Pancreas (tissue), 10 donors: Measurements from ENCODE around the gene KRT74. TPM values are rescaled to one million over a fixed set of nuclear protein-coding genes. Genes with fewer than 3 reads are reported as not detected.

ENCODE experiments used
- ATAC-seq, 4 donors: fragments of 200-7000 bp; cut with Tn5 transposase; one replicate each; pipeline versions ENCODE4 v1.8.0 to v1.9.1; 2020; ENCODE audit warnings: mild to moderate bottlenecking in 4 of 4, moderate library complexity in 4 of 4
- DNase-seq, 6 donors: peaks; one replicate each; pipeline ENCODE4 v3.0.0-alpha.2; 2020
- FAIRE-seq: peaks from 2 replicates; lab custom pipeline; 2012; peaks lifted over from hg19 to GRCh38; lab: Jason Lieb, UNC
- H3K27ac ChIP-seq, 4 donors: fragments of 200-600 bp; sonication (generic); 1 replicate in 3 of 4; 2 replicates in 1 of 4; pipeline versions ENCODE4 v1.5.0 to v1.8.0; 2020
- H3K27me3 ChIP-seq, 4 donors: fragments of 200-600 bp; one replicate each; pipeline ENCODE4 v1.8.0; 2021
- H3K36me3 ChIP-seq, 3 donors: fragments of 200-600 bp; sonication (generic) in 1 of 3; one replicate each; pipeline versions ENCODE4 v1.5.0 to v1.8.0; 2020 to 2021
- H3K4me1 ChIP-seq, 3 donors: fragments of 200-600 bp; one replicate each; pipeline ENCODE4 v1.8.0; 2021
- H3K4me3 ChIP-seq, 4 donors: fragments of 200-600 bp; sonication (generic) in 2 of 4; one replicate each; pipeline versions ENCODE4 v1.5.0 to v1.8.0; 2020 to 2021
- H3K9me3 ChIP-seq, 4 donors: fragments of 200-600 bp; one replicate each; pipeline ENCODE4 v1.8.0; 2021
- WGBS, 2 donors: extraction: QIAGEN DNeasy Blood & Tissue Kit; methylation state at CpG; one replicate each; pipeline ENCODE4 v1.1.7; 2013; 5-methylcytosine and 5-hydroxymethylcytosine counted together
- intact Hi-C, 3 donors: fragments of 100-400 bp; cut with DNase I; formaldehyde crosslinking; loops; one replicate each; pipeline versions ENCODE4 v1.11.1 to v1.14.2; 2022
- polyA plus RNA-seq, 2 donors: library from polyadenylated mRNA; stranded (reverse); fragments of 200-250 nt; gene quantifications; one replicate each; pipeline ENCODE4 v1.2.3, GENCODE V29; 2013
- total RNA-seq, 6 donors: library from RNA; stranded (reverse); fragmentation: NEBNext Ultra II Directional in 4 of 6; extraction: Animal tissue kit (Norgen Biotek cat#: 25700) in 4 of 6; gene quantifications; one replicate each; pipeline versions ENCODE4 v1.2.1 to v1.2.4, GENCODE V29; 2021 to 2023
- TF ChIP-seq, protein P1 (sequence below), 4 donors: fragments of 200-600 bp; sonication (generic) in 3 of 4; IDR thresholded peaks; one replicate each; pipeline versions ENCODE4 v1.5.0 to v1.8.0; 2021; ENCODE audit warnings: antibody characterized with exemption in 4 of 4
- donor health status: healthy with polysubstance abuse.
- donor health status: DM: no; HTN: no; CAD: no; lungs with moderate emphysema.
- donor health status: DM: no; HTN: no; CAD: no.
- donor health status: control.
- donor health status: control.
- donor health status: Bipolar disorder and iron deficiency.
- donor health status: DM: yes; HTN: yes; CAD: no.
- donor health status: DM: no; HTN: no; CAD: no.
- donor health status: DM: no; HTN: no; CAD: no.
- donor health status: DM: yes; HTN: yes; CAD: no.

Gene KRT74
- total and polyA plus RNA-seq, 8 donors: not detected

GRCh38 chr12:52523824-52524223 lies 49.8 kb downstream of the KRT74 start:
- ATAC-seq: no peak

GRCh38 chr12:52522346-52523011 lies 51.2 kb downstream of the KRT74 start:
- H3K27ac ChIP-seq: peak overlapping the region; percentile 37 to 70 (median 52)
- FAIRE-seq (no peak), DNase-seq (peak in 5 of 6 donors; percentile 38 to 81 (median 56)), ATAC-seq (peak; percentile 15 to 73 (median 59))
- TF ChIP-seq, protein P1, sequence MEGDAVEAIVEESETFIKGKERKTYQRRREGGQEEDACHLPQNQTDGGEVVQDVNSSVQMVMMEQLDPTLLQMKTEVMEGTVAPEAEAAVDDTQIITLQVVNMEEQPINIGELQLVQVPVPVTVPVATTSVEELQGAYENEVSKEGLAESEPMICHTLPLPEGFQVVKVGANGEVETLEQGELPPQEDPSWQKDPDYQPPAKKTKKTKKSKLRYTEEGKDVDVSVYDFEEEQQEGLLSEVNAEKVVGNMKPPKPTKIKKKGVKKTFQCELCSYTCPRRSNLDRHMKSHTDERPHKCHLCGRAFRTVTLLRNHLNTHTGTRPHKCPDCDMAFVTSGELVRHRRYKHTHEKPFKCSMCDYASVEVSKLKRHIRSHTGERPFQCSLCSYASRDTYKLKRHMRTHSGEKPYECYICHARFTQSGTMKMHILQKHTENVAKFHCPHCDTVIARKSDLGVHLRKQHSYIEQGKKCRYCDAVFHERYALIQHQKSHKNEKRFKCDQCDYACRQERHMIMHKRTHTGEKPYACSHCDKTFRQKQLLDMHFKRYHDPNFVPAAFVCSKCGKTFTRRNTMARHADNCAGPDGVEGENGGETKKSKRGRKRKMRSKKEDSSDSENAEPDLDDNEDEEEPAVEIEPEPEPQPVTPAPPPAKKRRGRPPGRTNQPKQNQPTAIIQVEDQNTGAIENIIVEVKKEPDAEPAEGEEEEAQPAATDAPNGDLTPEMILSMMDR (IDR thresholded peaks at IDR 0.05): no peak
- no peak overlapping the region for H3K4me3 ChIP-seq
- WGBS, 2 donors: 56 to 58% methylated on average over 10 of the region's 10 CpGs
- H3K27me3 ChIP-seq: no peaks in the 10 kb centered on the region
- H3K36me3 ChIP-seq: no peaks in the 10 kb centered on the region
- H3K9me3 ChIP-seq: no peaks in the 10 kb centered on the region
- H3K4me1 ChIP-seq: peaks cover 9 to 14% (median 9%) of the 10 kb centered on the region in 3 donors
- intact Hi-C loops: no loop called here

More at GRCh38 chr12:52523824-52524223, 49.8 kb downstream of the KRT74 start:
- H3K36me3 ChIP-seq: no peaks in the 10 kb centered on the region
- 95 to 96% methylated on average over 4 of the region's 4 CpGs for WGBS, 2 donors
- TF ChIP-seq, protein P1 (IDR thresholded peaks at IDR 0.05): no peak
- peaks cover 9 to 14% (median 9%) of the 10 kb centered on the region in 3 donors for H3K4me1 ChIP-seq
- H3K9me3 ChIP-seq: no peaks in the 10 kb centered on the region
- H3K4me3 ChIP-seq: no peak overlapping the region
- intact Hi-C loops: no loop called here
- DNase-seq (peak in 1 of 6 donors; percentile 7), FAIRE-seq (no peak)
- no peaks in the 10 kb centered on the region for H3K27me3 ChIP-seq
- no peak overlapping the region for H3K27ac ChIP-seq

- DNase-seq (peak in 1 of 6 donors; percentile 10), FAIRE-seq (no peak), ATAC-seq (no peak)
- TF ChIP-seq, protein P1 (IDR thresholded peaks at IDR 0.05): no peak
- intact Hi-C loops: no loop called here
- H3K9me3 ChIP-seq: no peaks in the 10 kb centered on the region
- H3K27me3 ChIP-seq: no peaks in the 10 kb centered on the region
- no peaks in the 10 kb centered on the region for H3K36me3 ChIP-seq
- H3K27ac ChIP-seq: peak overlapping the region; percentile 43 to 70 (median 54)
- H3K4me3 ChIP-seq: no peak overlapping the region
- WGBS, 2 donors: 81 to 83% methylated on average over 10 of the region's 10 CpGs
- peaks cover 9 to 14% (median 9%) of the 10 kb centered on the region in 3 donors for H3K4me1 ChIP-seq
These were observed 51.9 kb downstream of the KRT74 start for GRCh38 chr12:52521568-52522266.

DNA sequence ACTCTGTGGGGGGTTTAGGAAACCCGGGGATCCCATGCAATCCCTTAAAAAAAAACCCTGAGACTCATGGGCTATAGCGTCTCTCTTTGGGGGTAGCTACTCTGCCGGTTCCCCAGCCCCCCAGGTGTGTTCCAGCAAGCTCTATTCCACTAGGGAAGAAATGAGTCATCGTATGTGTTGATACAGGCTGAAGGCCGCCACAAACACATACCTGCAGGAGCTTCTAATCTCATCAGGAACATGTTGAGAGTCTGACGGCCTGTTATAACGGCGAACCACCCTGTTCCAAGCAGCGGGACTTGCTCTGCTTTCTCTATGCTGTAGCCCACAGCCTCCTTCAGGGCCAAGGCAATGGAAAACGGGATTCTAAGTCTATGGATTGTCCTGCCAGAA lies 52.5 kb downstream of the KRT74 start:
- Histone ChIP-seq H3K9me3 (no peaks in the 10 kb centered on the region), H3K36me3 (no peaks in the 10 kb centered on the region), H3K27ac (peak overlapping the region; percentile 43 to 70 (median 54)), H3K27me3 (no peaks in the 10 kb centered on the region), H3K4me3 (no peak overlapping the region), H3K4me1 (peaks cover 9 to 14% (median 9%) of the 10 kb centered on the region in 3 donors)
- intact Hi-C loops: no loop called here
- no peak for FAIRE-seq
- TF ChIP-seq, protein P1 (IDR thresholded peaks at IDR 0.05): no peak
- 32 to 39% methylated on average over 10 of the region's 10 CpGs for WGBS, 2 donors
- DNase-seq: peak in 3 of 6 donors; percentile 52 to 70 (median 60)
- ATAC-seq: peak; percentile 84 to 89 (median 87)
